GM18498 (cell line): ENCODE results near the gene MTX2.
"Not testable (repeated sequence)": the region's sequence is repeated elsewhere in the genome, so short reads cannot be mapped to it uniquely, and the experiment has no call there.

Source experiments
- ATAC-seq: cut with Tn5 transposase; IDR thresholded peaks from one replicate; pipeline ENCODE4 v1.9.1; 2021; ENCODE audit warnings: mild to moderate bottlenecking, moderate library complexity; ENCODE audit not compliant: unreplicated experiment

Gene MTX2

DNA sequence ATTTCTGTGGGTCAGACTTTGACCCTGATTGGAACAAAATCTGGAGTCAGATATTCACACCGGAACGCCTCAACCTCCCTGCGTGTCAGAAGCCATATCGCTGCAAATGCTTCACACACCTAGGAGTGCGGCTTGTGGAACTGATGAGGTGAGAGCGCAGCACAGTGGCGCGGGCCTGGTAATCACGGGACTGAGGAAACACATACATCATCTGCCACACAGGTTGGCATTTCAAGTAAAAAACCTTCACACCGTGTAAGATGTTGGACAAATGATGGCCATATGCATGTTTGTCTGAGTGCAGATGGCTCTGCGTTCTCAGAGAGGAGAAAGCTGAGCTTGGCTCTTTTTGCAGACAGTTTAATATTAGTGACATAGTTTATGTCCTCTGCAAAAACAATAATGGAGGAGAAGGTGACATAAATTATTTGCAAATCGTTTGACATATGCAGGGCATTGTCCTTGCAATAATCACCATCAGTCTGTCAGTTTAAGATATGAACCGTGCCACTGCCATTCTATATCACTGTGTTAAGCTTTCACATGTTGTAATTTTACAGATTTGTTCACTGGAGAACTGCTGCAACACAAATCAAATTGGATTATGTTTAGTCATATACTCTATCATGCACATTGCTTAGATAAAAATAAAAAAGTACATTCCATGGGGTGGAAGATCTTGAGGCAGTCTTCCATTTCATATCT lies 101.4 kb downstream of the MTX2 start:
- ATAC-seq = no peak

DNA sequence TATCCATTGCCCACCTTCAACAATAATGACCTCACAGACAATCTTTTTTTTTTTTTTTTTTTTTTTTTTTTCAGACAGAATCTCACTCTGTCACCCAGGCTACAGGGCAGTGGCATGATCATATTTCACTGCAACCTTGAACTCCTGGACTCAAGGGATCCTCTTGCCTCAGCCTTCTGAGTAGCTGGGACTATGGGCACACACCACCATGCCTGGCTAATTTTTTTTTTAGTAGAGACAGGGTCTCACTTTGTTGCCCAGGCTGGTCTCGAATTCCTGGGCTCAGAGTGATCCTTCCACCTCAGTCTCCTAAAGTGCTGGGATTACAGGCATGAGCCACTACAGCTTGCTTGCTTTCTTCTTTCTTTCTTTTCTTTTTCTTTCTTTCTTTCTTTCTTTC lies 103.9 kb downstream of the MTX2 start:
- not testable (repeated sequence) for ATAC-seq

DNA sequence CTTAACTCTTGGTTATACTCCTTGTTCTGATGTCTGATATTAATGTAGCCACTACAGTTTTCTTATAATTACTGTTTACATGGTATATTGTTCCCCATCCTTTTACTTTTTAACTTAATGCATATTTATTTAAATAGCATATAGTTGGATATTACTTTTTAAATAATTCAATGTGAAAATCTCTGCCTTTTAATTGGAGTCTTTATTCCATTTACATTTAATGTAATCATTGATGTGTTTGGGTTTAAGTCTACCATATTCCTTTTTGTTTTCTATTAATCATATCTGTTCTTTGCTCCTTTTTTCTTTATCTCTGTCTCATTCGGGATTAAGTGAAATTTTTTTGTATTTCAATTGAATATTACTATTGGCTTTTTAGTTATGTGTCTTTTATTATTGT lies 109.1 kb downstream of the MTX2 start:
- ATAC-seq = no peak

DNA sequence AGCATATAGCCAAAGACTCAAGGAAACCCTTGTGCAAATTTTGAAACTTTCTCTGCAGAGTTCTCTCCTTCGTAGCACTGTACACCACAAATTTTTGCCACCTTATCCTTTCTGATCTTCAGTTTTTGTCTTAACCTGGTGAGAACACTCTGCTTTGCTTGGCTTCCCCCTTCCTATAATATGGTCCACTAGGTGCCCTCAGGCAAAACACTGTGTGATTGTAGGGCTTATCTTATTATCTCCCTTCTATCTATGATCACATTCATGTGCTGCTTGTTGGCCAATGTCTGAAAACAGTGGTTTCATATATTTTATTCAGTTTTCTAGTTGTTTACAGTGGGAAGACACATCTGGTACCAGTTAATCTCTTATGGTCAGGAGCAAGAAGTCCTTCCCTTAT lies 111.1 kb downstream of the MTX2 start:
- ATAC-seq = no peak

DNA sequence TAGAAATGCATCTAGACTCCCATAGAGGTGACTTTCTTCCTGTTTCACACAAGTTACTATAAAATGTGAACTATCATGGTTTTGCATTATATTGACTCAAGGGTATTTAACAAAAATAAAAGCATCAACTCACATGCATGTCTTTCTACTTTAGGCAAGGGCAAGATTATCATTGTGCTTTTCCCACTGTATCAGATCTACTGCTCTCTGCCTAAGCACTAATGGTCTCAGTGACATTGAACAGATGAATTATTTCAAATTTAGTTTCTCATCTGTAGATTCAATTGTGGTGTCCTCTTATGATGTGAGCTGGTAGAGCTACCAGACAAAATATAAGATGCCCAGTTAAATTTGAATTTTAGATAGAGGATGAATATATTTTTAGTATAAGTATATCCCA lies 113.9 kb downstream of the MTX2 start:
- no peak for ATAC-seq

DNA sequence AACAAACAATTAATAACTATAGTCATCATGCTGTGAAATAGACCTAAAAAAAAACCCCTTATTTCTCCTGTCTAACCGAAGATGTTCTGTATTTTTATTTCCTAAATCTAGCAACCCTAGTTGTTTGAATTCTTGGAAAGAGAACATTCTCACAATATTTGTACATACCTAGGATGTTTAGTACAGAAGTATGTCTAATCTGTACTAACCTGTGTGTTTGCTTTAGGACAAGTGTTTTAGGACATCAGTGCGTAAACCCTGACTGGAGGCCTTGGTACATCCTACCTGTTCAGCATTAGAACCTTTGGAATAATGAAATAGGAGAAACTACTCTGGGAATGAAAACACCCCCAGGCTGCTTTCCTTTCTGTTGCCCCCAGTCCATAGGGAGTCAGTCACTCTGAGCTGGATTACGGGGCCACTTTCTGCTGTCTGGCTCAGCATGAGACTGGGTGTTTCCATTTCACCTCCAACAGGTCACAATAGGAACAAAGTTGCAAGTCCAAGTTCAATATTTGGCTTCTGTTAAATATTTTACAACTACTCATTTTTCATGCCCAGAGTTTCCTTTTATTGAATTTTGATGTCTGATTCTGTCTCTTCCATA lies 114.7 kb downstream of the MTX2 start:
- no peak for ATAC-seq

DNA sequence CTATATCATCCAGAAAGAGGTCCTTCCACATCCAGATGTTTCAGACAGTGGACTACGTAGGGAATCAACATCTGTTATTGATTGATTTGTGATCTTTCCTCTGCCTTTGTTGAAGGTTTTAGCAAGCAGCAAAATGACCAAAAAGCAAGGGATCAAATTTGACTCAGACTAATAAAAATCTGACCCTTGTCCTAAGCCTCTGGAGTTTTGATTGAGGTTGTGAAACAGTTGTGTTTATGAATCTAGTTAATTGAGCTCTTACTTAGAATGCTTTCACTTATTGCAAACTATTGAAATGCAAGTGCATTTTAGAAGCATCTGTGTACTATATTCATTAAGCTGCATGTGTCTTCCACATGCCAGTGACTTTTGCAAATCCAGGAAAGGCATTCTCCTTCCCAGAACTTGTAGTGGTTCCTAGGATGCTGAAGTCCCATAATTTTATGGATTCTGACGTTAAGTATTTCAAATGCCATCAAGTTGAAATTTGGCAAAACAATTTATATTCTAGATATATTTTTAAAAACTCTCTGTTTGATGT lies 116.0 kb downstream of the MTX2 start:
- ATAC-seq = no peak

DNA sequence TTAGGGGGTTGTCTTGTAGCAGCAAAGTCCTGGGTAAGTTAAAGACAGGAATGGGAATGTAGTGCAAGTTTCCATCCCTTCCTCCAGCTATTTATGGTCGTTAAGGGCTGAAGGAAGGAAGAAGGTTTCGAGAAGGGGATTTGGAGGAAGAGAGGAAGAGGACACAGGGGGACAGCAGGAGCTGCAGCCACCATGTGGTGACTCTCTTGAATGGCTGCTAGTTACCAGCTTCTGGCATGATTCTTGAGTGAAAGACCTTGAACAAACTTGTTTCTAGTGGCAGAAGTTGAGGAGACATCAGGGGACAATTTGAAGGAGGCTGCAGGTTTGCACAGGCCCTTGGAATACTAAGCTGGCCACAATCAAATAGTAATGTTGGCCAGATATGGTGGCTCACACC lies 116.6 kb downstream of the MTX2 start:
- no peak for ATAC-seq
